PFSK-1 (cell line): ENCODE measurements around the gene AQP5.

Experiments
- FOXP2 ChIP-seq: optimal IDR thresholded peaks from 2 replicates; pipeline ENCODE3; 2011; ENCODE audit warnings: borderline replicate concordance, control low read depth, inconsistent platforms; ENCODE audit not compliant: insufficient read depth; ENCODE audit errors: extremely low read length, extremely low read depth
- POLR2AphosphoS5 ChIP-seq: IDR thresholded peaks from 2 replicates; pipeline ENCODE4 v1.6.1; 2012; ENCODE audit warnings: low read depth, mild to moderate bottlenecking, control low read depth, low read length, moderate library complexity
- REST ChIP-seq, 2 experiments: IDR thresholded peaks; 2 replicates each; pipeline versions ENCODE4 v1.6.1 to v1.8.0; 2011 to 2012; ENCODE audit warnings: low read depth in 2 of 2, low read length in 2 of 2, control low read depth in 1 of 2, inconsistent platforms in 1 of 2, mild to moderate bottlenecking in 1 of 2, moderate library complexity in 1 of 2; ENCODE audit not compliant: insufficient read depth in 1 of 2
- SIN3A ChIP-seq: IDR thresholded peaks from 2 replicates; pipeline ENCODE4 v1.6.1; 2012; ENCODE audit warnings: mild to moderate bottlenecking, low read length, moderate library complexity, borderline replicate concordance; ENCODE audit not compliant: insufficient read depth
- TAF1 ChIP-seq: IDR thresholded peaks from 2 replicates; pipeline ENCODE4 v1.6.1; 2012; ENCODE audit warnings: low read length, control low read depth, borderline replicate concordance; ENCODE audit not compliant: insufficient read depth

AQP5 gene

DNA sequence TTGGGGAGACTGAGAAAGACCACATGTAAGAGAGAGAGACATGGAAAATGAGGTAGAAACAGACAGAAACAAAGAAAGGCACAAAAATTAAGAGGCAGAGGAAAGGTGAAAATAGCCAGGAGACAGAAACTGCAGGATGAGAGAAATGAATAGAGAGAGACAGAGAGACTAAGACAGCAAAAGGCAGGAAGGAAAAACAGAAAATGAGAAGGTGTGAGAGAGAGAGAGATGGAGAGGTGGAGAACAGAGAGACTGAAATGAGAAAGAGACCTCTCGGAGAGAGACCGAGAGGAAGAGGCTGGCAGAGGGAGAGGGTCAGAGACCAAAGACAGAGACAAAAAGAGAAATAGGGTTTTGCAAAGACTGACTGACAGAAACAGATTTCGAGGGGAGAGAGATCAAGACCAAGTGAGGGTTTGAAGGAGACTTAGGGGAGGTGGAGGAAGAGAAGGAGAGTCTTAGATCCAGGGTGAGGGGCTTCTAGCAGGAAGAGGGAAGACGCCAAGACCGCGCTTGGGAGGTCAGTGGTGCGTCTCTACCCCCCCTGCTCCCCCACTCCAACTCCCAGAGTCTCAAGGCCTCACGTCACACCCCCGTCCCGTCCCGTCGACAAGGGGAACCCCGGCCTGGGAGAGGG lies 1.1 kb upstream of the AQP5 start:
- TF ChIP-seq REST (IDR thresholded peaks at IDR 0.05; ENCODE audit: insufficient read depth in 1 of 2, low read depth in 2 of 2, low read length in 2 of 2): no peak
- no peak for TF ChIP-seq TAF1

GRCh38 chr12:49961993-49962764 lies 507 bp downstream of the AQP5 start:
- TF ChIP-seq SIN3A (no peak), TAF1 (no peak), REST (IDR thresholded peaks at IDR 0.05; ENCODE audit: insufficient read depth in 1 of 2, low read depth in 2 of 2, low read length in 2 of 2) (no peak), POLR2AphosphoS5 (no peak), FOXP2 (no peak)

DNA sequence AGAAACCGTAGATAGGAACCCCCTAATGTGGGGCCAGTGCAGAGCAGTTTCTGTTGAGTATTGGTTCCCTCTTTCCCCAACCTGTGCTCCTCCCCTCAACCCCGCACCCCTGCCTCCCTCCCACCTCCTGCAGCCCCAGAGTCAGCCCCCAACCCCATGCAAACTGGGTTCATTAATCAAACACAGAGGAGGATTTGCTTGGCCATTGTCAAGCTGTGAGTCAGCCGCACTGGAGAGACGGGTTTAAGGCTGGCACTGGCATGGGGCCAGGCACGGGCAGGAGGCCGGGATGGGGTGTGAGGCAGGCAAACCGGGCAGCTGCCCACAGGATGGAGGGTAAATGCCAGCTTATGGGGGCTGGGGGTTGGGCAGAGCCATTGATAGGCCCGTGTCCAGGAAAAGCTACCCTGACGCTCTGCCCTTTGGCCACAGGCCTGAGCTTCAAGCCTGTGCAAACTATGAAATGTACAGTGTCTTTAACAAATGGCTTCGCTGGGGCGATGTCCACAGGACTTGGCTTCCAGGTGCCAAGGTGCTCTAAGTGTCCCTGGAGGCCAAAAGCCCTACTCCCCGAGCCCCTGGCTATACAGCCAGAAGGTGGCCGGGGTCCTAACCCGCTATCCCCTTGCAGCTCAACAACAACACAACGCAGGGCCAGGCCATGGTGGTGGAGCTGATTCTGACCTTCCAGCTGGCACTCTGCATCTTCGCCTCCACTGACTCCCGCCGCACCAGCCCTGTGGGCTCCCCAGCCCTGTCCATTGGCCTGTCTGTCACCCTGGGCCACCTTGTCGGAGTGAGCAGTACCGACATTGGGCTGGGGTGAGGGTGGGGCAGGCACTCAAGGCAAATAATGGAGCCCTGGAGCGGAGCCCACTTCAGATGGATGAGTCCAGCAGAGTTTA lies 1.4 kb downstream of the AQP5 start:
- TF ChIP-seq TAF1 (no peak), SIN3A (no peak), FOXP2 (no peak), REST (IDR thresholded peaks at IDR 0.05; ENCODE audit: insufficient read depth in 1 of 2, low read depth in 2 of 2, low read length in 2 of 2) (no peak), POLR2AphosphoS5 (no peak)

GRCh38 chr12:49963976-49964815 lies 2.5 kb downstream of the AQP5 start:
- no peak for TF ChIP-seq REST (IDR thresholded peaks at IDR 0.05; ENCODE audit: insufficient read depth in 1 of 2, low read depth in 2 of 2, low read length in 2 of 2)
- TF ChIP-seq TAF1: no peak
- TF ChIP-seq POLR2AphosphoS5: no peak
- no peak for TF ChIP-seq FOXP2
- no peak for TF ChIP-seq SIN3A
